A549 (cell line): ENCODE results near the gene FOXC2.

ENCODE experiments used
- EP300 ChIP-seq, 2 experiments: fragments of >200 bp; sonication (Bioruptor Twin); formaldehyde crosslinking; IDR thresholded peaks; 2 replicates in 1 of 2; 3 replicates in 1 of 2; pipeline ENCODE4 v1.6.1; 2016 to 2017
- POLR2A ChIP-seq: IDR thresholded peaks from 2 replicates; pipeline ENCODE4 v1.6.1; 2012; ENCODE audit warnings: mild to moderate bottlenecking, low read length
- POLR2AphosphoS2 ChIP-seq: conservative IDR thresholded peaks from 2 replicates; pipeline ENCODE4 v1.6.1; 2012; ENCODE audit warnings: low read length, improper control_type of control experiment, inconsistent platforms
- TF ChIP-seq, protein P1 (sequence below): fragments of >200 bp; sonication (Bioruptor Twin); formaldehyde crosslinking; IDR thresholded peaks from 3 replicates; pipeline ENCODE4 v1.5.1; 2016

DNA sequence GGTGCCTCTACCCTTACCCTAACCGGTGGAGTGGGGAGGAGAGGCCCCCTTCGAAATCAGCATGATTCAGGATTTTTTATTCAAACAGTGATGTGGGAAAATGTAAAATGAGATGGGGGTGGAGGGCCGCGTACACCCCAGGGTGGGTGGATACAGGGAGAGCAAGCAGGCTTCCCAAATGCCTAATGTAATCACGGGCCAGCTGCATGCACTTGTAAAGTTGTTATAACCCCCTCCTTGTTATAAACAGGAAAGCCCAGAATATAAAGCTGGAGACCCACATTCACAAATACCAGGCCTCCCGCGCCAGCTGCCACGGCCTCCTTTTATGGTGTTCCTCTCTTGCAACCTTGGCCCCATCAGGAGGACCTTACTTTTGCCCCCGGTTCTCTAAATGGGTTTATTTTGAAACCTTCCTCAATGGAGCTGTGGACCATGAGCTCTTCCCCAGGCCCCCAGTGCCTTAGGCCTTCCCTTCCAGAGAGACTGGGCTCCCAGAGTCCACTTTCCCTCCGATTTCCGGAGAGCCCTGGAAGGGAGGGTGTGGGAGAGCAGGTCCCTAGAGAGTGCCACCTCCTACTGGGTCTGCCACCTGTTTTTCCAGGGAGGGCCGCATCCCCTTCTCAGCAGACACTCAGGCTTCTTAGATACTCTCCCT is 10.8 kb downstream of the FOXC2 start:
- no peak for TF ChIP-seq POLR2AphosphoS2
- no peak for TF ChIP-seq POLR2A
- TF ChIP-seq, protein P1, sequence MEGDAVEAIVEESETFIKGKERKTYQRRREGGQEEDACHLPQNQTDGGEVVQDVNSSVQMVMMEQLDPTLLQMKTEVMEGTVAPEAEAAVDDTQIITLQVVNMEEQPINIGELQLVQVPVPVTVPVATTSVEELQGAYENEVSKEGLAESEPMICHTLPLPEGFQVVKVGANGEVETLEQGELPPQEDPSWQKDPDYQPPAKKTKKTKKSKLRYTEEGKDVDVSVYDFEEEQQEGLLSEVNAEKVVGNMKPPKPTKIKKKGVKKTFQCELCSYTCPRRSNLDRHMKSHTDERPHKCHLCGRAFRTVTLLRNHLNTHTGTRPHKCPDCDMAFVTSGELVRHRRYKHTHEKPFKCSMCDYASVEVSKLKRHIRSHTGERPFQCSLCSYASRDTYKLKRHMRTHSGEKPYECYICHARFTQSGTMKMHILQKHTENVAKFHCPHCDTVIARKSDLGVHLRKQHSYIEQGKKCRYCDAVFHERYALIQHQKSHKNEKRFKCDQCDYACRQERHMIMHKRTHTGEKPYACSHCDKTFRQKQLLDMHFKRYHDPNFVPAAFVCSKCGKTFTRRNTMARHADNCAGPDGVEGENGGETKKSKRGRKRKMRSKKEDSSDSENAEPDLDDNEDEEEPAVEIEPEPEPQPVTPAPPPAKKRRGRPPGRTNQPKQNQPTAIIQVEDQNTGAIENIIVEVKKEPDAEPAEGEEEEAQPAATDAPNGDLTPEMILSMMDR: no peak
- no peak for TF ChIP-seq EP300 (IDR thresholded peaks at IDR 0.05)
